ENCODE measurements around the gene RDM1.

DNA sequence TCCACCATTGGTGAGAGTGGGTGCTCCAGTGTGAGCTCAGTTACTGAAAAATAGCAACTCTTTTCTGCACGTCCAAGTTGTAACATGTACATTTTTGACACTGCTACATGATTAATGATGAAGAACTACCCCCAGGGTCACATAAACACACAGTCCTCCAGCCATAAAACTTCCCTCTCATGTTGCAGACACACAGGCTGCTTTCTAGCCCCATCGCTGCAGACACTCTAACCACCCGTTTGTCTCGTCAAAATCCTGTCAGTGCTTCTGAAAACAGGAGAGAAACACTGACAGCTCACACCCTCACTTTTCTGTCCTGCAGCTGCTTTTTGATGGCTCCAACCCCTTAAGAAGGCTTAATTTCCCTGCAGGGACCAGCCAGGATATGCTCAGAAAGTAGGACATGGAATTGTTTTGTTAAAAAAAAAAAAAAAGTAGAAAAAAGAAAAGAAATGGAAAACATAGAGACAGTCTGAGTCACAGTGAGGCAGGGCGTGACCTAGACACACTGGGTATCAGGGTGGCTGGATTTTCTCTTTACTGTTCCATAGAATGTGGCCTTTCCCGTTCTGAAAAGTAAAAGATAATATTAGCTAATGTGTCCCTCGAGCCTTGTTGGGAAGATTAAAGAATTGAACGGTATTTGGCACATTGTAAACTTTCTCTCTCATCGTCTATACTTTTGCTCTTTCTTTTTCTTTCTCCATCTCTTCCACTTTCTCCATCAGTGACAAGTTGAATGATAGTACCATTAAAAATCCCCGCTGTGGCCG, 29.7 kb downstream of the RDM1 start:
- TF ChIP-seq, protein P1, sequence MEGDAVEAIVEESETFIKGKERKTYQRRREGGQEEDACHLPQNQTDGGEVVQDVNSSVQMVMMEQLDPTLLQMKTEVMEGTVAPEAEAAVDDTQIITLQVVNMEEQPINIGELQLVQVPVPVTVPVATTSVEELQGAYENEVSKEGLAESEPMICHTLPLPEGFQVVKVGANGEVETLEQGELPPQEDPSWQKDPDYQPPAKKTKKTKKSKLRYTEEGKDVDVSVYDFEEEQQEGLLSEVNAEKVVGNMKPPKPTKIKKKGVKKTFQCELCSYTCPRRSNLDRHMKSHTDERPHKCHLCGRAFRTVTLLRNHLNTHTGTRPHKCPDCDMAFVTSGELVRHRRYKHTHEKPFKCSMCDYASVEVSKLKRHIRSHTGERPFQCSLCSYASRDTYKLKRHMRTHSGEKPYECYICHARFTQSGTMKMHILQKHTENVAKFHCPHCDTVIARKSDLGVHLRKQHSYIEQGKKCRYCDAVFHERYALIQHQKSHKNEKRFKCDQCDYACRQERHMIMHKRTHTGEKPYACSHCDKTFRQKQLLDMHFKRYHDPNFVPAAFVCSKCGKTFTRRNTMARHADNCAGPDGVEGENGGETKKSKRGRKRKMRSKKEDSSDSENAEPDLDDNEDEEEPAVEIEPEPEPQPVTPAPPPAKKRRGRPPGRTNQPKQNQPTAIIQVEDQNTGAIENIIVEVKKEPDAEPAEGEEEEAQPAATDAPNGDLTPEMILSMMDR (conservative IDR thresholded peaks at IDR 0.05; ENCODE audit: low read depth, low read length) = no peak
- TF ChIP-seq EZH2 (IDR thresholded peaks at IDR 0.05; ENCODE audit: borderline replicate concordance, low read depth, low read length, poor library complexity, severe bottlenecking) = no peak

Measured in A673 (cell line).